ENCODE results near the gene ADGRD2.

GRCh38 chr9:124505006-124505900, 55.0 kb downstream of the ADGRD2 start:
- TF ChIP-seq HINFP (CRISPR knock-in tag; IDR thresholded peaks at IDR 0.05; ENCODE audit: low read depth) (no peak), POLR2A (IDR thresholded peaks at IDR 0.05; ENCODE audit: insufficient read depth in 1 of 2, low read depth in 2 of 2, low read length in 2 of 2) (no peak), MAZ (IDR thresholded peaks at IDR 0.05; ENCODE audit: borderline replicate concordance, low read depth, low read length) (no peak), MAZ (CRISPR knock-in tag; IDR thresholded peaks at IDR 0.05; ENCODE audit: low read depth) (no peak), ATF2 (CRISPR knock-in tag; IDR thresholded peaks at IDR 0.05) (no peak), ZNF329 (CRISPR knock-in tag; IDR thresholded peaks at IDR 0.05; ENCODE audit: low read depth) (no peak), MED1 (CRISPR knock-in tag; IDR thresholded peaks at IDR 0.05) (no peak), CTCF (CRISPR knock-in tag; IDR thresholded peaks at IDR 0.05) (peak; percentile 31; the same call in 1 of the 2 replicates), RBM22 (optimal IDR thresholded peaks at IDR 0.05; ENCODE audit: low read length) (no peak)

Measured in HepG2 (cell line).